ENCODE data around the gene TRPV5.

TRPV5 gene

DNA sequence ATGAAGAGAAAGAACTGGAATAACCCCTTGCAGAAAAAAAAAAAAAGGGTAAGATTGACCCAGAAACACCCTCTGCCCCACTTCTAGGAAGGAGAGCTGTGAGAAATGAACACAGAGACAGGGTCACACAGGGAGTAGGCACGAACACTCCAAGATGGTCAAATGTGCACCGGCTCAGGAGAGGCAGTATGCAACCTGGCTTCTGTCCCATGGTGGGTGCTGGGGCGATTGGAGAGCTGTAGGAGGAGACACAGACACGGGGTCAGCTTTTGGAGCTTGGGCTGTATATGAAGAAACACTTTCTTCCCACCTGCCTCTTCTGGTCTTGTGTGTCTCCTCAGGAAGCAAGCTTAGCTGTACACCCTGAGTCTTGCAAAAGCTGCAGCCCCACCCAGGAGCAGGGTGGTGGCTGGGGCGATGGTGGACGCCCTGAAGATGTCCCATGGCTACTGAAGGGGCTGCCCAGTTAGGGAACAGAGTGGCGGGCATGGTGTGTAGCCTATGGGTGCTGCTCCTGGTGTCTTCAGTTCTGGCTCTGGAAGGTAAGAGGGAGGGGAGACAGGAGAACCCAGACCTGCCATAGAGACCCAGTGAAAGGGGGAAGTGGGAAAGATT is 70.7 kb downstream of the TRPV5 start:
- no peak overlapping the region for H3K9ac ChIP-seq (ENCODE audit: low read length)
- no peaks in the 10 kb centered on the region for H3K4me1 ChIP-seq (ENCODE audit: control insufficient read depth, insufficient read depth, low read length)
- no peaks in the 10 kb centered on the region for H3K9me3 ChIP-seq (ENCODE audit: control insufficient read depth, low read length)
- peaks cover 7% of the 10 kb centered on the region for H3K27me3 ChIP-seq (ENCODE audit: control insufficient read depth, insufficient read depth, low read length)
- no peaks in the 10 kb centered on the region for H3K36me3 ChIP-seq (ENCODE audit: control insufficient read depth, insufficient read depth, low read length)
- H3K4me3 ChIP-seq (ENCODE audit: low read length), result no peak overlapping the region

DNA sequence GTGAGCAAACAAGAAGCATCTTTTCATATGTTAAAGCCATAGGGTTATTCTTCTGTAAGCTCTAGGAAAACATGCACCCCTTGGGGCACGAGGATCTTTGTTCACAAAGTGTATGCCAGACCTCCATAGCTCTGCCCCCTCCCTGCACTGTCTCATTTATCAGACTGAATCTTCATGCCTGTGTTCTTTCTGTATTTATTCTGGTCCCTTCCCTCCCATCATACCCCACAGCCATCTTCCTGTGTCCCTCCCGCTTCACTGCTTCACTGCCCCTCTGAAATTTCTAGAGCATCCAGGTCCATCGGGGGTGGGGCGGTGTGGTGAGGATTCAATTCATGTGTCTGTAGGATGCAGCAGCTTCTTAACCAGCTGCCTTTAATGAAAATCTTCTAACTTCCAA is 71.2 kb downstream of the TRPV5 start:
- Histone ChIP-seq H3K9me3 (ENCODE audit: control insufficient read depth, low read length) (no peaks in the 10 kb centered on the region), H3K4me1 (ENCODE audit: control insufficient read depth, insufficient read depth, low read length) (no peaks in the 10 kb centered on the region), H3K27me3 (ENCODE audit: control insufficient read depth, insufficient read depth, low read length) (peaks cover 10% of the 10 kb centered on the region), H3K36me3 (ENCODE audit: control insufficient read depth, insufficient read depth, low read length) (no peaks in the 10 kb centered on the region), H3K9ac (ENCODE audit: low read length) (no peak overlapping the region), H3K4me3 (ENCODE audit: low read length) (no peak overlapping the region)

DNA sequence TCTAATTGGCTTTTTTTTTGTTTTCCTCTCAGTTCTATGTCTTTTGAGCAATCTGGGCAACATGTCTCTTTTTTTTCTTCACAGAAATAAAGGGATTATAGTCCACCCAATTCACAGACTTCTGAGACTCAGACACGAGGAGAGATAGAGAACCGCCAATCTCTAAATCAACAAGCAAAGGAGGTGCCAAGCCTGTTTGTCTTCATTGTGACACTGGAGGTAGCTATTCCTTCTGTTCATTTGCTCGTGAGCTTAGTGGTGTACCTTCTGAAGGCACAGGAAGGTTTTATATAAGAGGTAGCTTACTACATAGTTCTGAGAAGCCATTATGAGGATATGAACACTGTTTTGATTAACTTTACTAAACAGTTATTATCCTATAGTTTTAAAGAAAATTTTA is 72.6 kb downstream of the TRPV5 start:
- no peaks in the 10 kb centered on the region for H3K36me3 ChIP-seq (ENCODE audit: control insufficient read depth, insufficient read depth, low read length)
- H3K9me3 ChIP-seq (ENCODE audit: control insufficient read depth, low read length), result no peaks in the 10 kb centered on the region
- no peak overlapping the region for H3K4me3 ChIP-seq (ENCODE audit: low read length)
- no peaks in the 10 kb centered on the region for H3K4me1 ChIP-seq (ENCODE audit: control insufficient read depth, insufficient read depth, low read length)
- H3K27me3 ChIP-seq (ENCODE audit: control insufficient read depth, insufficient read depth, low read length), result peaks cover 15% of the 10 kb centered on the region
- H3K9ac ChIP-seq (ENCODE audit: low read length), result no peak overlapping the region

DNA sequence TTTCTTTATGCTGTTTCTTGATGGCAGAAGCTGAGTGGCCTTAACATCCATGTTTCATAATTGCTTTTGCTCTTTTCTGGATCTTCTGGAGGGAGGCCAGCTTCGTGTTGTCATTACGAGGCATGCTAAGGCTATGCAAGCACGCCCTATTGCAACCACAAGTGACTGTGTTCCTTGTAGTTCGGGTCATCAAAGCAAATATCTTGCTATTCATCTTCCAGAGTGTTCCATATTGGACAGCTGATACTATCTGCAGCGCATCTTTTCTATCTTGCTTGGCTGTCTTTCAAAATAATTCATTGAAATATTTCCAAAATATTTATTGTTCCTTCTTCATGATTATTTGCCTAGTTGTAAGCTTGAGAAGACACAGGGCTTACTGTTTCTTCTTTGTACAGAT is 73.7 kb downstream of the TRPV5 start:
- no peak overlapping the region for H3K9ac ChIP-seq (ENCODE audit: low read length)

DNA sequence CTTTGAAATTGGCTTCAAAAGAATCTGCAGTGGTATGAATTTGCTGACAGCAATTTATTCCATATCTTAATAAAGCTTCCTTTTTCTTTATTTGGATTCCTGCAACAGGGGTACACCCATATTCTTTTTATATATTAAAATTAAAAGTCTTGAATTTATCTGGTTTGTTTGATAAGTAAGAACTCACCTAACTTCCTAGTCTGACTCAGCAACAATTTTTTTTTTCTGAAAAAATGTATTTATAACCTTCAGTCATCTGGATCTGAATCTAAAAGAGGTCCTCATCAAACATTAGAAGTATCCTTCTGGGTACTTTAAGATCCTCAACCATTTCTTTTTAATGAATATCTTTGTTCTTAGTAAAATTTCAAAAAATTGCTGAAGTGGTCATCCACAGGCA is 74.1 kb downstream of the TRPV5 start:
- peaks cover 7% of the 10 kb centered on the region for H3K4me1 ChIP-seq (ENCODE audit: control insufficient read depth, insufficient read depth, low read length)
- H3K9ac ChIP-seq (ENCODE audit: low read length), result no peak overlapping the region
- H3K4me3 ChIP-seq (ENCODE audit: low read length), result no peak overlapping the region
- H3K36me3 ChIP-seq (ENCODE audit: control insufficient read depth, insufficient read depth, low read length), result no peaks in the 10 kb centered on the region
- H3K27me3 ChIP-seq (ENCODE audit: control insufficient read depth, insufficient read depth, low read length), result peaks cover 15% of the 10 kb centered on the region
- H3K9me3 ChIP-seq (ENCODE audit: control insufficient read depth, low read length), result no peaks in the 10 kb centered on the region

More for the DNA sequence above, 73.7 kb downstream of the TRPV5 start:
- Histone ChIP-seq H3K27me3 (ENCODE audit: control insufficient read depth, insufficient read depth, low read length) (peaks cover 15% of the 10 kb centered on the region), H3K4me3 (ENCODE audit: low read length) (no peak overlapping the region), H3K9me3 (ENCODE audit: control insufficient read depth, low read length) (no peaks in the 10 kb centered on the region), H3K36me3 (ENCODE audit: control insufficient read depth, insufficient read depth, low read length) (no peaks in the 10 kb centered on the region), H3K4me1 (ENCODE audit: control insufficient read depth, insufficient read depth, low read length) (peaks cover 7% of the 10 kb centered on the region)

Data from mucosa of stomach (tissue), 1 donor.